Body of pancreas (tissue), 4 donors: Measurements from ENCODE around the gene CAPN2. TPM values are rescaled to one million over a fixed set of nuclear protein-coding genes. Genes with fewer than 3 reads are reported as not detected.

Experiments
- ATAC-seq: fragments of 150-250 bp; one replicate; pipeline ENCODE4 v1.9.1; 2016
- DNase-seq, 4 donors: peaks; one replicate each; pipeline ENCODE4 v3.0.0-alpha.2; 2019
- H3K27ac ChIP-seq, 4 donors: fragments of 200-600 bp; sonication (generic); 1 replicate in 3 of 4; 2 replicates in 1 of 4; pipeline versions ENCODE4 v1.5.1 to v1.6.1; 2016 to 2019; ENCODE audit warnings: mild to moderate bottlenecking in 1 of 4, mixed read lengths in 1 of 4, moderate library complexity in 1 of 4
- H3K27me3 ChIP-seq, 2 donors: fragments of 200-600 bp; sonication (generic); one replicate each; pipeline ENCODE4 v1.6.0; 2016; ENCODE audit warnings: mild to moderate bottlenecking in 1 of 2
- H3K36me3 ChIP-seq, 2 donors: fragments of 200-600 bp; sonication (generic); replicated peaks in 1 of 2; 2 replicates each; pipeline ENCODE4 v1.5.1; 2016; ENCODE audit warnings: low read depth in 2 of 2; ENCODE audit not compliant: insufficient read depth in 1 of 2
- H3K4me1 ChIP-seq: fragments of 200-600 bp; sonication (generic); one replicate; pipeline ENCODE4 v1.6.0; 2016
- H3K4me3 ChIP-seq, 2 donors: fragments of 200-600 bp; sonication (generic); 1 replicate in 1 of 2; 2 replicates in 1 of 2; pipeline ENCODE4 v1.5.1; 2016 to 2019
- H3K9me3 ChIP-seq, 3 donors: fragments of 200-600 bp; sonication (generic); 1 replicate in 2 of 3; 2 replicates in 1 of 3; pipeline ENCODE4 v1.5.1; 2016
- POLR2A ChIP-seq, 3 donors: fragments of 450-650 bp; IDR thresholded peaks; one replicate each; pipeline ENCODE4 v1.6.1; 2016; ENCODE audit warnings: antibody characterized with exemption in 3 of 3, mild to moderate bottlenecking in 2 of 3
- WGBS, 2 donors: methylation state at CpG; one replicate each; pipeline ENCODE4 v1.1.5; 2017; 5-methylcytosine and 5-hydroxymethylcytosine counted together
- intact Hi-C: fragments of 100-400 bp; cut with DNase I; formaldehyde crosslinking; loops from one replicate; pipeline ENCODE4 v1.15.1; 2023
- total RNA-seq, 2 donors: library from RNA; depleted of rRNA; stranded (reverse); fragments of >200 nt; gene quantifications; one replicate each; pipeline ENCODE4 v1.1.0, GENCODE V29; 2016
- TF ChIP-seq, protein P1 (sequence below), 7 experiments: fragments of 450-650 bp in 4 of 7; fragments of 200-600 bp in 3 of 7; sonication (generic) in 3 of 7; IDR thresholded peaks; one replicate each; pipeline ENCODE4 v1.5.1; 2016 to 2019; ENCODE audit warnings: antibody characterized with exemption in 7 of 7

Gene CAPN2
- total RNA-seq, 2 donors from 2014 or later = 85.7 to 90.0 TPM

DNA sequence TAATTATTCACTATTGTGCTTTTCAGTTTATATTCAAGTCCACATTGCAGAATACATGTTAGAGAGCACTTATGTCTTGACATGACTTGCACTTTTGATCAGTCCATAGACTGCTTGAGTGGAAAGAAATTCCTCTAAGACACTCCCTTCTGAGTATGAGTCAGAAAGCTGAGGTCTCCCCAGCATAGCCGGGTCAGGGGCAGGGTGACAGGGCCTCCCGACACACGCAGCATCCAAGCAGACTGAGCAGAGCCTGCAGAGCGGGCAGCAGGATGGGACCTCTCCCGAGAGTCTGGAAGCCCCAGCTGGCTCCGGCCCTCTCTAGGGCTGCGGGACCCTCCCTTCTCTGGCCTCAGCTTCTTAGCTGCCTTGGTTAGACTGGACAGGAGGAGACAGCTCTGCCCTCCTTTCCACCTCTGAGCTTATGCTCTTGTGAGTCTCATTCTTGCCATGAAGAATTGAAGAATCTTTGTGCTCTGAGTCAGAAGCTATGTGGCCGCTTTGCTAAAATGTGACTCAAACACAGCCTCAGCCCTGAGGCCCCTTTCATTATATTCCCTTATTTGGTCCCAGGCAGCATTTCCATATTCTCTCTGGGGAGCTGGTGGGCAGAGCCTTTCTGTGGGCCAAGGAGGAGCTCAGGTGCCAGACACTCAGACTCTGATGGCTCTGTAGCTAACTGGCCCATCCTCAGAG, 11.2 kb upstream of the CAPN2 start:
- peak; percentile 39 for ATAC-seq
- no peak overlapping the region for H3K4me3 ChIP-seq
- H3K27ac ChIP-seq = no peak overlapping the region
- TF ChIP-seq, protein P1, sequence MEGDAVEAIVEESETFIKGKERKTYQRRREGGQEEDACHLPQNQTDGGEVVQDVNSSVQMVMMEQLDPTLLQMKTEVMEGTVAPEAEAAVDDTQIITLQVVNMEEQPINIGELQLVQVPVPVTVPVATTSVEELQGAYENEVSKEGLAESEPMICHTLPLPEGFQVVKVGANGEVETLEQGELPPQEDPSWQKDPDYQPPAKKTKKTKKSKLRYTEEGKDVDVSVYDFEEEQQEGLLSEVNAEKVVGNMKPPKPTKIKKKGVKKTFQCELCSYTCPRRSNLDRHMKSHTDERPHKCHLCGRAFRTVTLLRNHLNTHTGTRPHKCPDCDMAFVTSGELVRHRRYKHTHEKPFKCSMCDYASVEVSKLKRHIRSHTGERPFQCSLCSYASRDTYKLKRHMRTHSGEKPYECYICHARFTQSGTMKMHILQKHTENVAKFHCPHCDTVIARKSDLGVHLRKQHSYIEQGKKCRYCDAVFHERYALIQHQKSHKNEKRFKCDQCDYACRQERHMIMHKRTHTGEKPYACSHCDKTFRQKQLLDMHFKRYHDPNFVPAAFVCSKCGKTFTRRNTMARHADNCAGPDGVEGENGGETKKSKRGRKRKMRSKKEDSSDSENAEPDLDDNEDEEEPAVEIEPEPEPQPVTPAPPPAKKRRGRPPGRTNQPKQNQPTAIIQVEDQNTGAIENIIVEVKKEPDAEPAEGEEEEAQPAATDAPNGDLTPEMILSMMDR (IDR thresholded peaks at IDR 0.05) = no peak
- no peak for TF ChIP-seq POLR2A (IDR thresholded peaks at IDR 0.05)
- no peaks in the 10 kb centered on the region for H3K9me3 ChIP-seq
- peak in 1 of 4 donors; percentile 20 for DNase-seq
- no peaks in the 10 kb centered on the region for H3K4me1 ChIP-seq
- no peaks in the 10 kb centered on the region for H3K27me3 ChIP-seq
- 72 to 79% methylated on average over 8 of the region's 8 CpGs for WGBS, 2 donors
- intact Hi-C loops = no loop called here
- H3K36me3 ChIP-seq = no peaks in the 10 kb centered on the region

GRCh38 chr1:223702735-223703667, 9.3 kb upstream of the CAPN2 start:
- no peak for TF ChIP-seq POLR2A (IDR thresholded peaks at IDR 0.05)
- TF ChIP-seq, protein P1 (IDR thresholded peaks at IDR 0.05) = no peak
- no peak overlapping the region for H3K27ac ChIP-seq
- DNase-seq (no peak), ATAC-seq (no peak)
- no peaks in the 10 kb centered on the region for H3K9me3 ChIP-seq
- no peaks in the 10 kb centered on the region for H3K36me3 ChIP-seq
- intact Hi-C loops = no loop called here
- H3K27me3 ChIP-seq = no peaks in the 10 kb centered on the region
- 87 to 95% methylated on average over 4 of the region's 4 CpGs for WGBS, 2 donors
- H3K4me3 ChIP-seq = no peak overlapping the region
- H3K4me1 ChIP-seq = peaks cover 19% of the 10 kb centered on the region

- Histone ChIP-seq H3K27ac (no peak overlapping the region), H3K4me3 (no peak overlapping the region), H3K9me3 (no peaks in the 10 kb centered on the region), H3K27me3 (no peaks in the 10 kb centered on the region), H3K4me1 (peaks cover 22% of the 10 kb centered on the region), H3K36me3 (no peaks in the 10 kb centered on the region)
- DNase-seq = no peak
- intact Hi-C loops = no loop called here
- TF ChIP-seq, protein P1 (IDR thresholded peaks at IDR 0.05) = no peak
- no peak for TF ChIP-seq POLR2A (IDR thresholded peaks at IDR 0.05)
- no peak for ATAC-seq
- WGBS, 2 donors = 31 to 48% methylated on average over 1 of the region's 1 CpG
Observed at GRCh38 chr1:223703668-223704013, 8.7 kb upstream of the CAPN2 start.

- Histone ChIP-seq H3K27me3 (no peaks in the 10 kb centered on the region), H3K4me1 (peaks cover 22% of the 10 kb centered on the region), H3K27ac (no peak overlapping the region), H3K36me3 (no peaks in the 10 kb centered on the region), H3K9me3 (no peaks in the 10 kb centered on the region), H3K4me3 (no peak overlapping the region)
- TF ChIP-seq, protein P1 (IDR thresholded peaks at IDR 0.05) = no peak
- TF ChIP-seq POLR2A (IDR thresholded peaks at IDR 0.05) = no peak
- DNase-seq = no peak
- 77 to 78% methylated on average over 8 of the region's 8 CpGs for WGBS, 2 donors
- ATAC-seq = no peak
- intact Hi-C loops = no loop called here
Observed at GRCh38 chr1:223704921-223705878, 7.1 kb upstream of the CAPN2 start.
